GM19463 (cell line): Measurements from ENCODE around the gene BMERB1.
"Not testable (repeated sequence)": the region's sequence is repeated elsewhere in the genome, so short reads cannot be mapped to it uniquely, and the experiment has no call there.

Source experiments
- ATAC-seq: cut with Tn5 transposase; IDR thresholded peaks from one replicate; pipeline ENCODE4 v1.9.1; 2021; ENCODE audit warnings: mild to moderate bottlenecking, moderate library complexity; ENCODE audit not compliant: unreplicated experiment

BMERB1 gene

GRCh38 chr16:15459791-15460190 is 25.4 kb downstream of the BMERB1 start:
- no peak for ATAC-seq

- ATAC-seq = no peak
Observed at GRCh38 chr16:15460601-15461000, 26.2 kb downstream of the BMERB1 start.

- ATAC-seq = no peak
Observed at GRCh38 chr16:15461376-15461775, 27.0 kb downstream of the BMERB1 start.

DNA sequence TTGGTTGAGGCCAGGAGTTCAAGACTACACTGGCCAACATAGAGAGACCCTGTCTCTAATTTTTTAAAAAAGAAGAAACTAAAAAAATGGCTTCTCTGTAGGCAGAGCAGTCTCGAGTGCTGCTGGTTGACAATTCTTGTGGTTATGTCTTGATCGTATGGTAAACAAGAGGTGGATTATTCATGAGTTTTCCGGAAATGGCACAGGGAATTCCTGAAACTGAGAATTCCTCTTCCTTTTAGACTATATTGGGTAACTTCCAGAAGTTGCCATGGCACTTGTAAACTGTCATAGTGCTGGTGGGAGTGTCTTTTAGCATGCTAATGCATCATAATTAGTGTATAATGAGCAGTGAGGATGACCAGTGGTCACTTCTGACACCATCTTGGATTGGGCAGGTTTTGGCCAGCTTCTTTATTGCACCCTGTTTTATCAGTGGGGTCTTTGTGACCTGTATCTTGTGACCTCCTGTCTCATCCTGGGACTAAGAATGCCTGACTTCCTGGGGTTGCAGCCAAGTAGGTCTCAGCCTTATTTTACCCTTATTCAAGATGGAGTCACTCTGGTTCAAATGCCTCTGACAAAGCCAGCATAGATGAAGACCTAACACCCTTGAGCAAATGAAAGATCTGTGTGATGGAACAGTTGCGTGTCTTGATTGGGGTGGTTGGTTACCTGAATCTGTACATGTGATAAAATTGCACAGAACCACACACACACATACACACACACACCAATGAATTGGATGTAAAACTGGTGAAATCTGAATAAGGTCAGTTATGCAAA is 30.2 kb downstream of the BMERB1 start:
- no peak for ATAC-seq

DNA sequence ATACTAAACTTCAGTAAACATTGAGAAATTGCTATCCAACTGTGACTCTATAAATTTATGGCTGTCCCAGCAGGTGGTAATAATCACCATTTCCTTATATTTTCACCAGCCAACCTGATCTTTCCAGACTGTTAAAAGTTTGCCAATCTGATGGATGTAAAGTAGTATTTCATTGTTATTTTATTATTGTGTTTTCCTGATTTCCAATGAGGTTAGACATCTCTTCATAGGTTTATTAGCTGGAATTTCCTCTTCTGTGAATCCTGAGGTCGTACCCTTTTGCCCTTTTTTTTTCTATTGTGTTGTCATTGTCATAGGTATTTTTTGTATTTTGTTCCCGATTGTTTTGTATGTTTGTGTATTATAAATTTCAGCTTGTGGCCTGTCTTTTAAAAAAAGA is 31.7 kb downstream of the BMERB1 start:
- ATAC-seq = no peak

DNA sequence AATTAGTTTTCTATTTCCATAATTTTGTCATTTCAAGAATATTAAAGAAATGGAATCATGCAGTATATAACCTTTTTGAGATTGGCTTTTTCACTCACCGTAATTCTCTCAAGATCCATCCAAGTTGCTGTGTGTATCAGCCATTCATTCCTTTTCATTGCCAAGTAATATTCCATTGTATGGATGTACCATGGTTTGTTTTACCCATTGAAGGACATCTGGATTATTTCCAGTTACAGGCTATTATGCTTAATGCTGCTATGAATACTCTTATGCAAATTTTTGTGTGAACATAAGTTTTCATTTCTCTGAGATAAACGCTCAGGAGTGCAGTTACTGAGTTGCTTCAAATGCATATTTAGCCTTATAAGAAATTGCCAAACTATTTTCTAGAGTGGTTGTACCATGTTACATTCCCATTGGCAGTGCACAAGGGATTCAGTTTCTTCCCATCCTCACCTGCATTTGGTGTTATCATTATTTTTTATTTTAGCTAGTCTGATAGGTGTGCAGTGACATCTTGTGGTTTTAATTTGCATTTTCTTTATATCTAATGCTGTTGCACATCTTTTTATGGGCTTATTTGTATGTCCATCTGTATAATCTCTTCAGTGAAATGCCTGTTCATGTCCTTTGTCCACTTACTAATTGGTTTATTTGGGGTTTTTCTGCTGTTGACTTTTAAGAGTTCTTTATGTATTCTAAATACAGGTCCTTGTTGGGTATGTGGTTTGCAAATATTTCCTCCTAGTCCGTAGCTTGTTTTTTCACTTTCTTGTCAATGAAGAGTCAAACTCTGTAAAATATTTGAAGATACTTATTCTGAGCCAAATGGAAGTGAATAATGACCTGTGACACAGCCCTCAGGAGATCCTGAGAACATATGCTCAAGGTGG is 32.7 kb downstream of the BMERB1 start:
- no peak for ATAC-seq

DNA sequence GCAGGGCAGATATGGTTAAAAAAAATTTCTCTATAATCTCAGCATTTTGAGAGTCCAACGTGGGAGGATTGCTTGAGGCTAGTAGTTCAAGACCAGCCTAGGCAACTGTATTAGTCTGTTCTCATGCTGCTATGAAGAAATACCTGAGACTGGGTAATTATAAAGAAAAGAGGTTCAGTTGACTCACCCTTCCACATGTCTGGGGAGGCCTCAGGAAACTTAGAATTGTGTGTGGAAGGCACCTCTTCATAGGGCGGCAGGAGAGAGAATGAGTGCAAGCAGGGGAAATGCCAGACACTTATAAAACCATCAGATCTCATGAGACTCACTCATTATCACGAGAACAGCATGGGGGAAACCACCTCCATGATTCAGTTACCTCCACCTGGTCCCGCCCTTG is 42.6 kb downstream of the BMERB1 start:
- not testable (repeated sequence) for ATAC-seq

DNA sequence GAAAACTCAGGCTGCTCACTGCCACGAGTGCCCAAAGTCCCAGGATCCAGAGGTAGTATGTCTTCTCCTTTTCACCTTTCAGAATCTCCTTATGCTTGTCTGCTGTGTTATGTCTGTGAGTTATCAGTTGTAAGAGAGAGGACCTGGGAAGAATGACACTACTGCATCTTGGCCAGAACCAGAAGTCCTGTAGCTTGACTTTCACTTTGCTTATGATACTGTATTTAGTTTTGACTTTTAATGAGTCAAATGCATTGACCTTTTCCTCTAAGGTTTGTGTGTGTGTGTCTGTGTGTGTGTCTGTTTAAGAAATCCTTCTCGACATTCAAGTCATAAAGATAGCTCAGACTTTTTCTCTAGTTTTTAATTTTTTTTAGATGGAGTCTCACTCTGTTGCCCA is 43.4 kb downstream of the BMERB1 start:
- ATAC-seq = no peak

- ATAC-seq = no peak
Observed at GRCh38 chr16:15482068-15482747, 47.8 kb downstream of the BMERB1 start.

- ATAC-seq = no peak
Observed at GRCh38 chr16:15482748-15483298, 48.4 kb downstream of the BMERB1 start.

DNA sequence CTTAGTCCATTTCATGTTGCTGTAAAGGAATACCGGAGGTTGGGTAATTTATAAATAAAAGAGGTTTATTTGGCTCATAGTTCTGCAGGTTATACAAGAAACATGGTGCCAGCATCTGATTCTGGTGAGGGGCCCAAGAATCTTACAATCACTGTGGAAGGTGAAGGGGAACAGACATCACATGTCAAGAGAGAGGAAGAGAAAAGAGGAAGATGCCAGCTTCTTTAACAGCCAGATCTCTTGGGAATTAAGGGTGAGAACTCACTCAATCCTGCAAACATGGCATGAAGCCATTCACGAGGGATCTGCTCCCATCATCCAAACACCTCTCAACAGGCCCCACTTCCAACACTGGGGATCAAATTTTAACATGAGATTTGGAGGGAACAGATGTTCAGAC is 49.5 kb downstream of the BMERB1 start:
- ATAC-seq = no peak

- no peak for ATAC-seq
Observed at GRCh38 chr16:15484662-15485061, 50.3 kb downstream of the BMERB1 start.

DNA sequence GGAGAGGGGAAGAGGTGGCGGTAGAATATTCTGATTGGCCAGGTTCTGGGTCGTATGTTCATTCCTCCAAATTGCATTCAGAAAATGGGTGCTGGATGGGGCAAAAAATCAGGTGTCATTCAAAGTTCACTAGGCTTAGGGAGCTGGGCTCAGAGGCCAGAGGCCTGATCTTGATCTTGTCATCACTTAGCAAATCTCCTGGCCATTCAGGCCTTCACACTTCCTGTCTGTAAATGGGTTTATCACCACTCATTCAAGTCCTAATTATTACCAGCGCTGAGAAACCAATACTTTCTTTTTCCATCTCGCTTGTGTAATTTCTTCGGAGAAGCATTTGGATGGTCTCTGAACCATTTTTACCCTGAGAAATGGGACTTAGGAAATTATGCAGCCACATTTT is 50.8 kb downstream of the BMERB1 start:
- no peak for ATAC-seq

GRCh38 chr16:15486661-15487060 is 52.3 kb downstream of the BMERB1 start:
- no peak for ATAC-seq

- no peak for ATAC-seq
Observed at GRCh38 chr16:15487336-15488284, 53.2 kb downstream of the BMERB1 start.

DNA sequence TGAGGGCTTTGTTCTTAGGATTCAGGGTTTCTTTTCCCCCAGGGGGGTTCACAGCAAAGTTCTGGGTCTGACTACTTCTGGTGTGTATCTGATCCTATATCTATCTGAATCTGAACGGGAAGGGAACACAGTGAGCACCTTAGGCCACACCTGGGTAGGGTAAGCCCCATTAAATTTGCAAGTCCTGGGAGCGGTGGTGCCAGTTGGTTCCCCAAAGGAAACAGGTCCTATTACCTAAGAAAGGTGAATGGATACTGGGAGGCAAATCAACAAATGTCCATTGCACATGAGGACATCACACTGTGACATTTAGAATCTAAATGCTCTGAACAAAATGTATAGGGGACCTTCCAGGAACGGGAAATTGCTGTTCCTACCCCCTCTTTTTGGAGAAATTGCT is 54.6 kb downstream of the BMERB1 start:
- no peak for ATAC-seq

- ATAC-seq = no peak
Observed at GRCh38 chr16:15490123-15490711, 55.8 kb downstream of the BMERB1 start.

- no peak for ATAC-seq
Observed at GRCh38 chr16:15491411-15491810, 57.0 kb downstream of the BMERB1 start.

- ATAC-seq = no peak
Observed at GRCh38 chr16:15492091-15492740, 57.8 kb downstream of the BMERB1 start.
